ENCODE measurements around the gene NMRK2.
"Not testable (repeated sequence)": the region's sequence is repeated elsewhere in the genome, so short reads cannot be mapped to it uniquely, and the experiment has no call there.

NMRK2 gene

GRCh38 chr19:3966051-3967017 is 33.5 kb downstream of the NMRK2 start:
- no peak for DNase-seq

GRCh38 chr19:3967983-3968382 is 35.1 kb downstream of the NMRK2 start:
- not testable (repeated sequence) for DNase-seq

GRCh38 chr19:3968556-3969434 is 35.9 kb downstream of the NMRK2 start:
- DNase-seq = peak; percentile 56

- no peak for DNase-seq
These were observed 36.8 kb downstream of the NMRK2 start for GRCh38 chr19:3969435-3970312.

GRCh38 chr19:3970313-3970807 is 37.5 kb downstream of the NMRK2 start:
- no peak for DNase-seq

- DNase-seq = peak; percentile 89
These were observed 38.1 kb downstream of the NMRK2 start, which contains the start of gene DAPK3 for GRCh38 chr19:3970808-3971598. TSS of gene DAPK3 (minus strand) at chr19:3971099. CDS start at chr19:3969735, 1,364 bp downstream.

- no peak for DNase-seq
These were observed 42.3 kb downstream of the NMRK2 start for GRCh38 chr19:3975144-3975543.

- DNase-seq = no peak
These were observed 42.8 kb downstream of the NMRK2 start for GRCh38 chr19:3975637-3976087.

- DNase-seq = no peak
These were observed 43.8 kb downstream of the NMRK2 start for GRCh38 chr19:3976495-3977241.

- no peak for DNase-seq
These were observed 44.6 kb downstream of the NMRK2 start for GRCh38 chr19:3977242-3978143.

GRCh38 chr19:3978145-3978544 is 45.3 kb downstream of the NMRK2 start:
- DNase-seq = no peak

- DNase-seq = no peak
These were observed 46.4 kb downstream of the NMRK2 start for GRCh38 chr19:3979289-3979673.

- DNase-seq = no peak
These were observed 46.9 kb downstream of the NMRK2 start for GRCh38 chr19:3979674-3980352.

GRCh38 chr19:3980353-3981251 is 47.7 kb downstream of the NMRK2 start:
- DNase-seq = no peak

- DNase-seq = no peak
These were observed 48.5 kb downstream of the NMRK2 start for GRCh38 chr19:3981373-3981735.

GRCh38 chr19:3981736-3982681 is 49.1 kb downstream of the NMRK2 start:
- no peak for DNase-seq
